Liver (tissue), 9 donors: ENCODE results near the gene ATXN7L3. TPM values are rescaled to one million over a fixed set of nuclear protein-coding genes. Genes with fewer than 3 reads are reported as not detected.
A peak's percentile ranks its signal among the peaks of the same experiment; 100 is the strongest.

Experiments used
- DNase-seq: peaks from one replicate; pipeline ENCODE4 v3.0.0-alpha.2; 2017; ENCODE audit warnings: low spot score
- H3K27ac ChIP-seq, 2 donors: one replicate each; pipeline ENCODE4 v1.7.0; 2013; ENCODE audit warnings: inconsistent platforms in 2 of 2, low read length in 2 of 2, control low read depth in 1 of 2, low read depth in 1 of 2, mild to moderate bottlenecking in 1 of 2
- H3K27me3 ChIP-seq, 4 donors: one replicate each; pipeline versions ENCODE4 v1.6.1 to v1.7.0; 2013; ENCODE audit warnings: low read length in 3 of 4, inconsistent platforms in 1 of 4, mild to moderate bottlenecking in 1 of 4, moderate library complexity in 1 of 4; ENCODE audit not compliant: control insufficient read depth in 4 of 4, insufficient read depth in 4 of 4
- H3K36me3 ChIP-seq, 4 donors: one replicate each; pipeline versions ENCODE4 v1.6.1 to v1.7.0; 2013; ENCODE audit warnings: low read length in 3 of 4, mild to moderate bottlenecking in 3 of 4, low read depth in 1 of 4, moderate library complexity in 1 of 4; ENCODE audit not compliant: control insufficient read depth in 4 of 4, insufficient read depth in 3 of 4
- H3K4me1 ChIP-seq, 4 donors: one replicate each; pipeline versions ENCODE4 v1.6.1 to v1.7.0; 2013; ENCODE audit warnings: low read length in 3 of 4, mild to moderate bottlenecking in 3 of 4, moderate library complexity in 1 of 4; ENCODE audit not compliant: control insufficient read depth in 4 of 4, insufficient read depth in 4 of 4
- H3K4me3 ChIP-seq, 3 donors: one replicate each; pipeline versions ENCODE4 v1.6.1 to v1.7.0; 2013; ENCODE audit warnings: low read length in 3 of 3, control low read depth in 1 of 3, low read depth in 1 of 3, mild to moderate bottlenecking in 1 of 3
- H3K9ac ChIP-seq, 2 donors: one replicate each; pipeline ENCODE4 v1.7.0; 2013; ENCODE audit warnings: low read length in 2 of 2, mild to moderate bottlenecking in 2 of 2, moderate library complexity in 2 of 2, control low read depth in 1 of 2, low read depth in 1 of 2
- H3K9me3 ChIP-seq, 4 donors: one replicate each; pipeline versions ENCODE4 v1.6.1 to v1.7.0; 2013; ENCODE audit warnings: low read length in 3 of 4; ENCODE audit not compliant: control insufficient read depth in 4 of 4
- EGR1 ChIP-seq, 2 donors: IDR thresholded peaks; 2 replicates each; pipeline ENCODE4 v1.6.1; 2016 to 2018; ENCODE audit warnings: antibody characterized with exemption in 2 of 2, low read depth in 2 of 2
- FOXA1 ChIP-seq: IDR thresholded peaks from 2 replicates; pipeline ENCODE4 v1.6.1; 2016; ENCODE audit warnings: antibody characterized with exemption
- FOXA2 ChIP-seq: IDR thresholded peaks from 2 replicates; pipeline ENCODE4 v1.6.1; 2016; ENCODE audit warnings: antibody characterized with exemption
- GABPA ChIP-seq, 2 donors: IDR thresholded peaks in 1 of 2; conservative IDR thresholded peaks in 1 of 2; 2 replicates each; pipeline ENCODE4 v1.6.1; 2016; ENCODE audit warnings: antibody characterized with exemption in 2 of 2, mild to moderate bottlenecking in 1 of 2, moderate library complexity in 1 of 2
- HNF4A ChIP-seq, 2 donors: conservative IDR thresholded peaks; 2 replicates each; pipeline ENCODE4 v1.6.1; 2016; ENCODE audit warnings: antibody characterized with exemption in 2 of 2, mild to moderate bottlenecking in 2 of 2
- NR2F2 ChIP-seq: IDR thresholded peaks from 2 replicates; pipeline ENCODE4 v1.6.1; 2016; ENCODE audit warnings: antibody characterized with exemption
- RAD21 ChIP-seq, 2 donors: IDR thresholded peaks; 2 replicates each; pipeline ENCODE4 v1.6.1; 2016; ENCODE audit warnings: antibody characterized with exemption in 2 of 2, mild to moderate bottlenecking in 2 of 2
- RXRA ChIP-seq, 2 donors: IDR thresholded peaks; 2 replicates each; pipeline ENCODE4 v1.6.1; 2017 to 2018; ENCODE audit warnings: antibody characterized with exemption in 2 of 2, mild to moderate bottlenecking in 1 of 2
- SP1 ChIP-seq: IDR thresholded peaks from 2 replicates; pipeline ENCODE4 v1.6.1; 2018; ENCODE audit warnings: antibody characterized with exemption, mild to moderate bottlenecking
- TAF1 ChIP-seq: conservative IDR thresholded peaks from 2 replicates; pipeline ENCODE4 v1.6.1; 2016; ENCODE audit warnings: antibody characterized with exemption, mild to moderate bottlenecking
- WGBS: extraction: QIAGEN DNeasy Blood & Tissue Kit; methylation state at CpG from one replicate; pipeline ENCODE4 v1.1.7; 2013; 5-methylcytosine and 5-hydroxymethylcytosine counted together
- polyA plus RNA-seq, 2 donors: library from polyadenylated mRNA; stranded (reverse) in 1 of 2; unstranded in 1 of 2; fragments of 200-250 nt in 1 of 2; fragments of >200 nt in 1 of 2; fragmentation: Nextera tagmentation in 1 of 2; extraction: Ambion mirVana in 1 of 2; gene quantifications; one replicate each; pipeline versions ENCODE4 v1.2.1 to v1.2.3, GENCODE V29; 2013 to 2015
- total RNA-seq, 2 donors: library from RNA; depleted of rRNA; stranded (reverse); fragments of >200 nt; gene quantifications; one replicate each; pipeline ENCODE4 v1.2.3, GENCODE V29; 2014
- TF ChIP-seq, protein P1 (sequence below): IDR thresholded peaks from 2 replicates; pipeline ENCODE4 v1.6.1; 2016; ENCODE audit warnings: antibody characterized with exemption
- TF ChIP-seq, protein P2 (sequence below): IDR thresholded peaks from 2 replicates; pipeline ENCODE4 v1.6.1; 2016; ENCODE audit warnings: antibody characterized with exemption
- TF ChIP-seq, protein P3 (sequence below): IDR thresholded peaks from 2 replicates; pipeline ENCODE4 v1.6.1; 2016; ENCODE audit warnings: antibody characterized with exemption, mild to moderate bottlenecking
- TF ChIP-seq, protein P4 (sequence below): fragments of 150-350 bp; IDR thresholded peaks from 2 replicates; pipeline ENCODE4 v1.5.1; 2017; ENCODE audit warnings: improper control_type of control experiment, low read depth, low read length; ENCODE audit not compliant: missing input control
- donor health status: healthy.
- donor health status: healthy.
- donor health status: healthy.
- donor health status: healthy.
- donor health status: healthy.

ATXN7L3 gene
- total and polyA plus RNA-seq, 4 donors: 5.1 to 20.9 (median 14.7) TPM

DNA sequence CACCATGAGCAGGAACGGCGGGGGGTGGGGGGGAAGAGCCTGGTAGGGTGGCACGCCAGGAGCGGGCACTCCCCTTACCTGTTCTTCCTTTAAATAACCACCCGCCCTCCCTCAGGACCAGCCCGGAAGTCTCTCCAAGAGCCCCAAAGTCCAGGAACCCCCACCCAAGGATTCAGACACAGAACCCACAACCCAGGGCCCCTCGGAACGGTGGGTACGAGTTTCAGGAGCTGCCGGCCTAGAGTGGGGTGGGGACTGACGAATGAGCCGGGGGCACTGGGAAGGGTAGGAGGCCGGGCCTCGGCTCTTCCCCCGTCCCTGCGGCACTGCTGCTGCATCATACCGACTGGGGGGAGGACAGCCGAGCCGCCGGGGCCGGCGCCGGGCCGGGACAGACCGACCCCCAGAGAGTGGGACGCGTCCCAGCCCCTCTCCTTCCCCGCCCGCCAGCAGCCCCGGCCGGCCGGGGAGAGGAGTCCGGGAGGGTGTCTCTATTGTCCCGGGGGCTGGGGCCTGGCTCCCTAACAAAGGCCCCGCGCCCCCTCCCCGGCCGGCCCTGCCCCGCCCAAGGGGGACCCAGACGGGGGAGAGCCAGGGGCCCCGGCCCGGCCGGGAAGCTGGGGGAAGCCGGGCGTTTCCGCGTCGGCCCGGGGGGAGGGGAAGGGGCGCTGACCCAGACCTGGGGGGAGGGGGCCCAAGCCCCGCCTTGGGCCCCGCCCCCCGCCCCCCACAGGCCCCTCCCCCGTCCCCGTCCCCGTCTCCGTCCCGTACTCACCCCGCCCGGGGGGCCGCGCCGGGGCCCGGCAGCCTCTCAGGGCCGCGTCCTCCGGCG is 747 bp downstream of the ATXN7L3 start:
- Histone ChIP-seq H3K36me3 (peaks cover 2 to 23% (median 20%) of the 10 kb centered on the region in 4 donors), H3K9ac (peak overlapping the region; percentile 72 to 73), H3K4me3 (peak overlapping the region; percentile 51 to 89 (median 74)), H3K9me3 (no peaks in the 10 kb centered on the region), H3K4me1 (peaks cover 6 to 14% (median 12%) of the 10 kb centered on the region in 4 donors), H3K27ac (peak overlapping the region; percentile 87 to 88), H3K27me3 (no peaks in the 10 kb centered on the region)
- WGBS: under 1% methylated on average over 66 of the region's 68 CpGs
- peak; percentile 70 for DNase-seq
- TF ChIP-seq TAF1 (no peak), RXRA (IDR thresholded peaks at IDR 0.05) (no peak)

DNA sequence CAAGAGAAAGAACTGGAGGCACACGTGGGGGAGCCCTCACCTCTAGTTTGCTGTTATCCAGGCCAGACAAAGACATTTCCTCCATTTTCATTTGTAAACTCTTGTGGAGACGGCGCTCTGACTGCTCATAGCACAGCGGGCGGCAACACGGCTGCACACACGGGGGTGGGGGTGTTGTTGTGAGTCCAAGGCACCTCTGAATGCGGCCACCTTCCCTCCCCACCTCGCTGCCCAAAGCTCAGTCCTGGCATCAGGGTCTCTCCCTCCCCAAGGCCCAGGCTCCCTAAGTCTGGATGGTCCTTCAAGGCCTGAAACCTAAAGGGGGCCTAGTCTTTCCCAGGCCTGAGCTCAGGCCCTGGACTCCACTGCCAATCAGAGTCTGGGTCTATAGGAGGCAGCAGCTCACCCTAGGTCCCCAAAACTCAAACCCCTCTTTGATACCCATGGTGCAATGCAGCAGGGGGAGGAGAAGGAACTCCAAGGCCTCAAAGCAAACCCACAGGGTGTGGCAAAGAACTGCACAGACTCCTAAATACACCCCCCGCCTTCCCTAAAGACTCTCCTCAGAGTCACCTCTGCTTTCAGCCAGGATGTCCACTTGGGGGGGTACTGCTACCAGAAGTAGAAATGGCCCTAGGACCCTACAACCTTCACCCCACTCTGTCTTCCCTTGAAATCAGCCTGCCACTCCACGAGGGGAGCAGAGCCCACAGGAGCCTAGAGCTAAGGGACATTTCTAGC is 1.5 kb downstream of the ATXN7L3 start:
- H3K4me3 ChIP-seq: peak overlapping the region; percentile 8 to 89 (median 74)
- no peak for DNase-seq
- H3K4me1 ChIP-seq: peaks cover 6 to 14% (median 12%) of the 10 kb centered on the region in 4 donors
- peak overlapping the region; percentile 72 to 73 for H3K9ac ChIP-seq
- peaks cover 8 to 31% (median 25%) of the 10 kb centered on the region in 4 donors for H3K36me3 ChIP-seq
- WGBS: 74% methylated on average over 11 of the region's 11 CpGs
- peak overlapping the region; percentile 85 to 87 for H3K27ac ChIP-seq
- no peaks in the 10 kb centered on the region for H3K9me3 ChIP-seq
- no peak for TF ChIP-seq RXRA (IDR thresholded peaks at IDR 0.05)
- no peak for TF ChIP-seq EGR1 (IDR thresholded peaks at IDR 0.05; ENCODE audit: low read depth in 2 of 2)
- TF ChIP-seq, protein P1, sequence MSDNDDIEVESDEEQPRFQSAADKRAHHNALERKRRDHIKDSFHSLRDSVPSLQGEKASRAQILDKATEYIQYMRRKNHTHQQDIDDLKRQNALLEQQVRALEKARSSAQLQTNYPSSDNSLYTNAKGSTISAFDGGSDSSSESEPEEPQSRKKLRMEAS: no peak
- TF ChIP-seq GABPA (IDR thresholded peaks at IDR 0.05 in 1 of 2, conservative IDR thresholded peaks at IDR 0.05 in 1 of 2): no peak
- TF ChIP-seq SP1: no peak
- TF ChIP-seq, protein P2, sequence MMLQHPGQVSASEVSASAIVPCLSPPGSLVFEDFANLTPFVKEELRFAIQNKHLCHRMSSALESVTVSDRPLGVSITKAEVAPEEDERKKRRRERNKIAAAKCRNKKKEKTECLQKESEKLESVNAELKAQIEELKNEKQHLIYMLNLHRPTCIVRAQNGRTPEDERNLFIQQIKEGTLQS: no peak
- TF ChIP-seq, protein P3, sequence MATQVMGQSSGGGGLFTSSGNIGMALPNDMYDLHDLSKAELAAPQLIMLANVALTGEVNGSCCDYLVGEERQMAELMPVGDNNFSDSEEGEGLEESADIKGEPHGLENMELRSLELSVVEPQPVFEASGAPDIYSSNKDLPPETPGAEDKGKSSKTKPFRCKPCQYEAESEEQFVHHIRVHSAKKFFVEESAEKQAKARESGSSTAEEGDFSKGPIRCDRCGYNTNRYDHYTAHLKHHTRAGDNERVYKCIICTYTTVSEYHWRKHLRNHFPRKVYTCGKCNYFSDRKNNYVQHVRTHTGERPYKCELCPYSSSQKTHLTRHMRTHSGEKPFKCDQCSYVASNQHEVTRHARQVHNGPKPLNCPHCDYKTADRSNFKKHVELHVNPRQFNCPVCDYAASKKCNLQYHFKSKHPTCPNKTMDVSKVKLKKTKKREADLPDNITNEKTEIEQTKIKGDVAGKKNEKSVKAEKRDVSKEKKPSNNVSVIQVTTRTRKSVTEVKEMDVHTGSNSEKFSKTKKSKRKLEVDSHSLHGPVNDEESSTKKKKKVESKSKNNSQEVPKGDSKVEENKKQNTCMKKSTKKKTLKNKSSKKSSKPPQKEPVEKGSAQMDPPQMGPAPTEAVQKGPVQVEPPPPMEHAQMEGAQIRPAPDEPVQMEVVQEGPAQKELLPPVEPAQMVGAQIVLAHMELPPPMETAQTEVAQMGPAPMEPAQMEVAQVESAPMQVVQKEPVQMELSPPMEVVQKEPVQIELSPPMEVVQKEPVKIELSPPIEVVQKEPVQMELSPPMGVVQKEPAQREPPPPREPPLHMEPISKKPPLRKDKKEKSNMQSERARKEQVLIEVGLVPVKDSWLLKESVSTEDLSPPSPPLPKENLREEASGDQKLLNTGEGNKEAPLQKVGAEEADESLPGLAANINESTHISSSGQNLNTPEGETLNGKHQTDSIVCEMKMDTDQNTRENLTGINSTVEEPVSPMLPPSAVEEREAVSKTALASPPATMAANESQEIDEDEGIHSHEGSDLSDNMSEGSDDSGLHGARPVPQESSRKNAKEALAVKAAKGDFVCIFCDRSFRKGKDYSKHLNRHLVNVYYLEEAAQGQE: no peak
- TF ChIP-seq HNF4A (conservative IDR thresholded peaks at IDR 0.05): no peak
- no peak for TF ChIP-seq RAD21 (IDR thresholded peaks at IDR 0.05)
- TF ChIP-seq, protein P4, sequence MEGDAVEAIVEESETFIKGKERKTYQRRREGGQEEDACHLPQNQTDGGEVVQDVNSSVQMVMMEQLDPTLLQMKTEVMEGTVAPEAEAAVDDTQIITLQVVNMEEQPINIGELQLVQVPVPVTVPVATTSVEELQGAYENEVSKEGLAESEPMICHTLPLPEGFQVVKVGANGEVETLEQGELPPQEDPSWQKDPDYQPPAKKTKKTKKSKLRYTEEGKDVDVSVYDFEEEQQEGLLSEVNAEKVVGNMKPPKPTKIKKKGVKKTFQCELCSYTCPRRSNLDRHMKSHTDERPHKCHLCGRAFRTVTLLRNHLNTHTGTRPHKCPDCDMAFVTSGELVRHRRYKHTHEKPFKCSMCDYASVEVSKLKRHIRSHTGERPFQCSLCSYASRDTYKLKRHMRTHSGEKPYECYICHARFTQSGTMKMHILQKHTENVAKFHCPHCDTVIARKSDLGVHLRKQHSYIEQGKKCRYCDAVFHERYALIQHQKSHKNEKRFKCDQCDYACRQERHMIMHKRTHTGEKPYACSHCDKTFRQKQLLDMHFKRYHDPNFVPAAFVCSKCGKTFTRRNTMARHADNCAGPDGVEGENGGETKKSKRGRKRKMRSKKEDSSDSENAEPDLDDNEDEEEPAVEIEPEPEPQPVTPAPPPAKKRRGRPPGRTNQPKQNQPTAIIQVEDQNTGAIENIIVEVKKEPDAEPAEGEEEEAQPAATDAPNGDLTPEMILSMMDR: no peak
- no peak for TF ChIP-seq FOXA1
- no peak for TF ChIP-seq NR2F2
- no peak for TF ChIP-seq TAF1
- no peak for TF ChIP-seq FOXA2
- H3K27me3 ChIP-seq: no peaks in the 10 kb centered on the region
